Stimulated activated CD4-positive, alpha-beta T cell treated with anti-CD3 and anti-CD28 coated beads, Interleukin-15, amount 100 ng/mL, for 24 hours (primary cell): ENCODE results near the gene FBN3.

Experiments
- DNase-seq: peaks from one replicate; pipeline ENCODE4 v3.0.0-alpha.2; 2020

The FBN3 gene

DNA sequence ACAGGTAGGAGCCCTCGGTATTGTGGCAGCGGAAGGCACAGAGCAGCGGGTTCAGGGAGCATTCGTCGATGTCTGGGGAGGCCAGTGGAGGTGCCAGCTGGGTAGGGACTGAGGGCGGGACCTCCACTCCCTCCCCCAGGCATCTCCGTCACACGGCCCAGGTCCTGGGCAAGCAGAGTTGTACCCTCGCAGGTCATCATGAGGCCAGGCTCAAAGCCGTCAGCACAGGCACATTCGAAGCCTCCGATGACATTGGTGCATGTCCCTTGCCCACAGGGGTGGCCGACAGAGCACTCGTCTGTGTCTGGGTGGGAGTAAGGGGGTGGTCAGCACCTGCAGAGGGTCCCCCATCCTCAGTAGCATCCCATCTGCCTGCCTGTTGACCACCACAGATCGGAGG is 61.5 kb downstream of the FBN3 start:
- no peak for DNase-seq

DNA sequence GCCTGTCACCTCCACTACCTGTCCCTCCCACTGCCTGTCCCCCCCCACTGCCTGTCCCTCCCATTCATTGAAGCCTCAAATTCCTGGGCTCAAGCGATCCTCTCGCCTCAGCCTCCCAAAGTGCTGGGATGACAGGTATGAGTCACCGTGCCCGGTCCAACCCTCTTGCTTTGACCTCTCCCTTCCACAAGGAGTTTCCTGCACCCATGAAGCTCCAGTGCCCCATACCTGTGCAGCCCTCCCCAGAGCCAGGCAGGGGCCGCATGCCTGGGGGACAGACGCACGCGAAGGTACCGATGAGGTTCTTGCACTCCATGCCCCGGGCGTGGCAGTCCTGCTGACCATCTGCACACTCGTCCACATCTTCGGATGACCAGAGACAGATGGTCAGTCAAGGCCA is 62.5 kb downstream of the FBN3 start:
- no peak for DNase-seq

DNA sequence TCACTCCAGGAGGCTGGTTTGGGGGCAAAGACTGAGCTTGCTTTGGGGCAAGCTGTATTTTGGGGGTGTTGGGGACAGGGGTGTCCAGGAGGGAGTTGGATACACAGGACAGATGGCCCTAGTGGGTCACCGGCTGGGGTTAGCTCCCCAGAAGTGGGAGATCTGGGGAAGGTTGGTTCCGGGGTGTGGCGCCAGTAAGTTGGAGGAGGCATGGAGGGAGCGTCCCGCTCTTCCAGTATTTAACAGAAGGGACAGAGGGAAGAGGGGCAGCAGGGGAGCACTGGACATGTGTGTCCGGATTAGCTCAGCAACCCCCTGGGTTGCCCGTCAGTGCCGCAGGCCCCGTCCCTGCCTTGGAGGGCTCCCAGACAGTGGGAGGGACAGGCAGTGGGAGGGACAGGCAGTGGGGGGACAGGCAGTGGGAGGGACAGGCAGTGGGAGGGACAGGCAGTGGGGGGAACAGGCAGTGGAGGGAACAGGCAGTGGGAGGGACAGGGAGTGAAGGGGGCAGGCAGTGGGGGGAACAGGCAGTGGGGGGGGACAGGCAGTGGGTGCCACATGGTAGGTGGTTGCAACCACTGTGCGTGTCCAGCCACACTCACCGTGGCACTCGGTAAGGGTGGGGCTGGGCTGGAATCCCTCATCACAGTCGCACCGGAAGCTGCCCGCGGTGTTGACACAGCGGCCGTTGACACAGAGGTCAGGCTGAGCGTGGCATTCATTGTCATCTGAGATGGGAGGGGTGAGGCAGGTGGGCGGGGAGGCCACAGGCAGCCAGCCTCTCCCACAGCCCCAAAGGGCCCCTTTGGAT is 63.6 kb downstream of the FBN3 start:
- DNase-seq: peak; percentile 21

DNA sequence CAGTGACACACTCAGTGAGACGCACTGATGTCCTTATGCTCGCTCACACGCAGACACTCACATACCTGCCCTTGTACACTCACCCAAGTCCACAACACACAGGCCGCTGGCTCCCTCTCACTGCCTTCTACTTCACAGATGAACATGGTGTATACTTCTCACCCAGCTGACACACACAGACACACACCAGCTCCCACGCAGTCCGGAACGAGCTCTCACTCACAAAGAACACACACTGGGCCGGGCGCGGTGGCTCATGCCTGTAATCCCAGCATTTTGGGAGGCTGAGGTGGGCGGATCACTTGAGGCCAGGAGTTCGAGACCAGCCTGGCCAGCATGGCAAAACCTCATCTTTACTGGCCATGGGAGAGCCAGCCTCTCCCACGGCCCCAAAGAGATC is 65.2 kb downstream of the FBN3 start:
- DNase-seq: no peak

DNA sequence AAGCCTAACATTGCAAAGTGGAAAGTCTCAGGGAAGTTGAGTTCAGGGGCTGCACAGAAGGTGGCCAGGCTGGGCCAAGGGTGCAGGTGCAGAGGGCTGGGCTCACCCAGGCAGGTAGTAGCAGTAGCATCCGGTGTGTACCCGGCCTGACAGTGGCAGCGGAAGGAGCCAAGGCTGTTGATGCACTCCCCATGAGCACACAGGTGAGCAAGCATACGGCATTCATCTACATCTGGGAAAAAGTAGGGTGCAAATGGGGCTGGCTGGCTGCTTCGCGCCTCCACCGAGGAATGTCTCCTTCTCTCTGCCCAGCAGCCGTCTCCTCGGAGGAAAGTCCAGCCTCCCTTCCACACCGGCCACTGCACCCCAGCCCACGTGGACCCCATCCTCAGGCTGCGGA is 66.3 kb downstream of the FBN3 start:
- no peak for DNase-seq

DNA sequence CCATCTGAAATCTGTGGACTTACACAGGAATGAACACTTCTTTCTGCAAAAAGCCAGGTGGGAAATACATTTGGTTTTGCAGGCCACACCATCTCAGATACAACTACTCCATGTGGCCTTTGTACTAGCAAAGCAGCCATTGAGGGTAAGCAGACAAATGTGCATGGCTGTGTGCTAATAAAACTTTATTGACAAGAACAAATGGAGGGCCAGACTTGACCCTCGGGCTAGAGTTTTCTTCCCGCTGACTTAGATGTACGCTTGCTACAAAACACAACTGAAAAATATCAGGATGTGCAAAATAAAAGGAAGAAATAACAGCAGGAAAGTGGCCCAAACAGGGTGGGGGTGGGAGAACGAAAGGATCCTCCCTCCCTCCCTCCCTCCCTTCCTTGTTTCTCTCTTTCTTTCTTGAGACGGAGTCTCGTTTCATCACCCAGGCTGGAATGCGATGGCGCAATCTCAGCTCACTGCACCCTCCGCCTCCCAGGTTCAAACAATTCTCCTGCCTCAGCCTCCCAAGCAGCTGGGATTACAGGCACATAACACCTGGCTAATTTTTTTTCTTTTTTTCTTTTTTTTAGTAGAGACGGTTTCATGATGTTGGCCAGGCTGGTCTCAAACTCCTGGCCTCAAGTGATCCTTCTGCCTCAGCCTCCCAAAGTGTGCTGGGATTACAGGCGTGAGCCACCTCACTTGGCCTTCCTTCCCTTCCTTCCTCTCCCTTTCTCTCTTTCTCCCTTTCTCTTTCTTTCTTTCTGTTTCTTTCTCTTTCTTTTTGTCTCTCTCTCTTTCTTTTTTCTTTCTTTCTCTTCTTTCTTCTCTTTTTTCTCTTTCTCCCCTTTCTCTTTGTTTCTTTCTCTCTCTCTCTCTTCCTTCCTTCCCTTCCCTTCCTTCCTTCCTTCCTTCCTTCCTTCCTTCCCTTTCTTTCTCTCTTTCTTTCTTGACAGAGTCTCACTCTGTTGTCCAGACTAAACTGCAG is 67.5 kb downstream of the FBN3 start:
- DNase-seq: no peak

DNA sequence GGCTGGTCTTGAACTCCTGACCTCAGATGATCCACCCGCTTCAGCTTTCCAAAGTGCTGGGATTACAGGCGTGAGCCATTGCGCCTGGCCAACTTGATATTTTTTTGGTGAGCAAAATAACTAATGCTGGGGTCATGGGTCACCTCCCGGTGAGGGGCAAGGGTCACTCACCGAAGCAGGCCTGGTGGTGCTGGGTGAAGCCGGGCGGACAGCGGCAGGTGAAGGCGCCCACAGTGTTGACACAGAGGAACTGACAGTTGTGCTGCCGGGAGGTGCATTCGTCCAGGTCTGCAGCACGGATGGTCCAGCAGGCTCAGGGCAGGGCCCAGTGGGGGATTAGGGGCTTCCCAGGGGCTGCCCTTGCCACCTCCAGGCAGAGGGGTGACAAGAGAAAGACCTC is 68.6 kb downstream of the FBN3 start:
- DNase-seq: no peak

DNA sequence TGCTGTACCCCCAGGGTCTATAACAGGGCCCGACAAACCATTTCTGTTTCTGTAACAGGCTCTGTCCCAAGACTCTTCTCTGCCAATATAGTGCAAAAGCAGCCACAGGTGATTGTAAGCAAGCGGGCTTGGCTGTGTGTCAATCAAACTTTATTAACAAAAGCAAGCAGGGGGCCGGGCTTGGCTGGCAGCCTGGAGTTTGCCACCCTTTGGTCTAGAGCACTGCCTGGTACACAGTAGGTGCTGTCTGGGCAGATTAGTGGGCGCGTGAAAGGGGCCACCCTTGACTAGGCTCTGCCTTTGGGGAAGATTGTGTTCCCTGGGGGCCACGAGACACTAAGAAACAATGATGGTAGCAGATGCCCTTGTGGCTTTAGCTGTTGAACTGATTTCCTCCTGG is 69.4 kb downstream of the FBN3 start:
- DNase-seq: no peak

DNA sequence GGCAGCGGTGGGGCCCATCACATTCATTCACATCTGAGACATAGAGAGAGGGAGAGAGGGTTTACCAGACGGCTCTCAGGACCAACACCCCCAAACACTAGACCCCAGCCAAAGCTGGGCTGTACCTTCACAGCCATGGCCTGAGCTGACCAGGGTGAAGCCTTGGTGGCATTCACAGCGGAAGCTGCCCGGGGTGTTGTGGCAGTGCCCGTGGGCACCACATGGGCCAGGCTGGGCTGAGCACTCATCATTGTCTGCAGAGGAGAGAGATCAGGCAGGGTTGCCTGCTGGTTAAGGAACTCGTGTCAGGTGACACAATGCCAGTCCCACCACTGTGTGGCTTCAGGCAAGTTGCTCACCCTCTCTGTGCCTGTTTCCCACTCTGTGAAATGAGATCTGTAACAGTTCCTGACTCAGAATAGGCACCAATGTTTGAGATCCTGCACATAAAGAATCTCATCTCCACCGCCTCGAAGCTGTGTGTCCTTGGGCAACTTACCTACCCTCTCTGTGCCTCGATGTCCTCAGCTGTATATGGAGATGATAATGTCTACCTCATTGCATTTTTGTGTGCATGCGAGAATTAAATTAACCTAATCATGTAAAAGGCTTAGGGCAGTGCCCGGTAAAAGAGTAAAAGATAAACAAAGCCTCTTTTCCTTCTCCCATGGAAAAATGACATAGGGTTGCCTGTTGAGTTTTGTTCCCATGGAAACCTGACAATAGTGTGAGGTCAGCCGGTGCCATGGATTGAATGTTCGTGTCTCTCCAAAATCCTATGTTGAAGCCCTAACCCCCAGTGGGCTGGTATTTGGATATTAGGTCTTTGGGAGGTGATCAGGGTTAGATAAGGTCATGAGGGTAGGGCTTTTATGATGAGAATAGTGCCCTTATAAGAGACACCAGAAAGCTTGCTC is 74.0 kb downstream of the FBN3 start:
- no peak for DNase-seq

DNA sequence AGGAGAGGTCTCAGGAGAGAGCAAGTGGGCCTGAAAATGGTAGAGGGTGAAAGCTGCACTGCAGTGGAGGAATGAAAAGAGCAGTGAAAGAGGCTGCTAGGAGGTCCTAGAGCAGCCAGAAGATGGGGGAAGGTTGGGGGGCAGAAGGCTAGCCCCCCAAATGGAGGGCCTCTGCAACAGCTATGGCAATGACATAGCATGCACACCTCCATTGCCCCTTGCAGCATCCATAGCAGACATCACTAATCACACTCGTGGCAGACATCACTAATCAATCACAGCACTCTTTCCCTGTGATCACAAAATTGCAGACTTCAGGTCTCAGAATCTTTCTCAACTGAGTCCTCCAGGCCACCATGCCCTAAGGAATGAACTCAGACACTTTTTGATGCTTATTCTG is 74.9 kb downstream of the FBN3 start:
- no peak for DNase-seq

DNA sequence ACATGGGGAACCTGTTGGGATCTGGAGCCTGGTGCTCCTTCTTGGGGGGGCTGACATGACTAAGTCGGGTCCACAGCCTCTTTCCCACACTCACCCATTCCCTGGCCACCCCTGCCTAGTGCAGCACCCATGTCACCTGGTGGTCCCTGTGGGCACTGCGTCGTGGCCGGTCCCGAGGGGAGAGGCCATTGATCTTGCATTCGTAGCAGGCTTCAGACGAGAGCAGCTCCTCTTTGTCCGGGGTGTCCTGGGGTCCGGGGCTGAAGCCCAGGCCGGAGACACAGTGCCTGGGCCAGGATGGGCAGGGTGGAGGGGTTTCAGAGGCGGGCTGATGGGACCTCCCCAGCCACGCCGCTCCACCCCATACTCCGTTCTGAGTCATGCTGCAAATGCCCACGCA is 77.5 kb downstream of the FBN3 start:
- no peak for DNase-seq

DNA sequence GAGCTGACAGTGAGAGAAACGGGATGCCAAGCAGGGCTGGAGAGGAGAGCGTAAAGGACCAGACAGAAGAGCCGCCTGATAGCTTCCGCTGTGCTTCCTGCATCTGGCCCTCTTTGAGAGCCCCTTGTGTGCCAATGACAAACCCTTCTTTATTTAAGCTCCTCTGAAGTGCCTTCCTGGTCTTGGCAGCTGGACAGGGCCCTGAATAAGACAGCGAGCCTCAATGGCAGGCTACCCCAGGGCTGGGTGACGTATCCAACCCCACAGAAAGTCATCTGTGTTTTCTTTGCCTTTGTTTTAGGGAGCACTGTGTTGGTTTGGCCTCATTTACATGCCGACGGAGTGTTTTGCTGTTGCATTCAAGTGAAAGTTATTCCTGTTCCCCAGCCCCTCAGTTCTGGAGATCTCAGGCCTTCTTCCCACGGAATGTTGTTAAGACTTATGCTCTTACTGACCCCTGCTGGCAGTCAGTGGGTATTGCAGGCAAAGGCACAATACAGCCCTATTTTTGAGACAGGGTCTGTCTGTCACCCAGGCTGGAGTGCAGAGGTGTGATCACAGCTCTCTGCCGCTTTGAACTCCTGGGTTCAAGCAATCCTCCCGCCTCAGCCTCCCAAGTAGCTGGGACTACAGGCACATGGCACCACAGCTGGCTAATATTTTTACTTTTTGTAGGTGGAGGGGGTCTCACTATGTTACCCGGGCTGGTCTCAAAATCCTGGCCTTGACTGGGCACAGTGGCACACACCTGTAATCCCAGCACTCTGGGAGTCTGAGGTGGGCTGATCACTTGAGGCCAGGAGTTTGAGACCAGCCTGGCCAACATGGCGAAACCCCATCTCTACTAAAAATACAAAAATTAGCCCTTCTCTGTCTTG is 80.1 kb downstream of the FBN3 start:
- DNase-seq: peak; percentile 41

DNA sequence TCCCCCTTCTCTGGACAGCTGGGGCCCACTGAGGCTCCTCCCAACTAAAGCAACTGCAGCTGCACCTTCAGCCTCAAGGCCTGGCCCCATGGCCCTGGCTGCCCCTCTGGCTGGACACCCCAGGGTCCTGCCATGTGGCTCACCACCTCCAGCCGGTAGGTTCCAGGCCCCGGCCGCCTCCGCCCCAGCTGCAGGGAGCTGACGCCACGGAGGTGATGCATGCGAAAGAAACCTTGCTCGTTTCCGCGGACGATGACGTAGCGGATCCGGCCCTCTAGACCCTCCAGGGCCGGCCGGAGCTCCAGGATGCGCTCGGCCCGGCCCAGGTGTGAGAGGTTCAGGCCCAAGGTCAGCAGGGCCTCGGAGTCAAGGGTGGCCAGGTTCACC is 83.5 kb downstream of the FBN3 start:
- DNase-seq: no peak

DNA sequence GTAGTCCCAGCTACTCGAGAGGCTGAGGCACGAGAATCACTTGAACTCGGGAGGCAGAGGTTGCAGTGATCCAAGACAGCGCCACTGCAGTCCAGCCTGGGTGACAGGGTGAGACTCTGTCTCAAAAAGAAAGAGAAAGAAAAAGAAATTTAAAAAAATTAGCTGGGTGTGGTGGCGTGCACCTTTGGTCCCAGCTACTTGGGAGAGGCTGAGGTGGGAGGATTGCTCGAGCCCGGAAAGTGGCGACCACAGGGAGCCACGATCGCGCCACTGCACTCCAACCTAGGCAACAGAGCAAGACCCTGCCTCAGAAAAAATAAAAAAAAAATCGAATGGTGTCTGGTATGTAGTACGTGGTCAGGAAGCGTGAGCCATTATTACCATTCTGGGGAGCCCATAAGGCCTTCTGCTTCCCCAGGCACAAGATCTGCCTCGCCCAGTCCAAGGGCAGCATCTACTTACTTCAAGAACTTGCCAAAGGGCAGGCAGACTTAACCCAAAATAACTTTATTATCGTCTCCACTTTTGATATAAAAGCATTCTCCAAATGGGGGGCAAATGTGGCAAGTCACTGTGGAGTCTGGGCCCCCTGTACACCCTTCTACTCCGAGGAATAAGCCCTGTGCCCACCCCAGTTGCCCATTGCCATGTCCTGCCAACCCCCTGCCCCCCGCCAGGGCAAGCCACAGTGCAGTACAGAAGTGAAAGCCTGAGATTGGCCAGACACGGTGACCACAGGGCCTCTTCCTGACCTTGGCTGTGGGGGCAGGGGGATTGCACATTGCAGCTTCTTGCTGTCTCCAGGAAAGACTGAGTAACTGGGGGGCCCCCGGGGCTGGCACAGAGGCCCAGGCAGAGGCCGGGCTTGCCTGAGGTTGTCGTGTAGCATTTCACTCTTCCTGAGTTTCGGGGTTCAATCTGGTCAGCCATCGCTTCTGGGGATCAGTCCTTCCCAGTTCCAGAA is 84.2 kb downstream of the FBN3 start:
- DNase-seq: no peak

DNA sequence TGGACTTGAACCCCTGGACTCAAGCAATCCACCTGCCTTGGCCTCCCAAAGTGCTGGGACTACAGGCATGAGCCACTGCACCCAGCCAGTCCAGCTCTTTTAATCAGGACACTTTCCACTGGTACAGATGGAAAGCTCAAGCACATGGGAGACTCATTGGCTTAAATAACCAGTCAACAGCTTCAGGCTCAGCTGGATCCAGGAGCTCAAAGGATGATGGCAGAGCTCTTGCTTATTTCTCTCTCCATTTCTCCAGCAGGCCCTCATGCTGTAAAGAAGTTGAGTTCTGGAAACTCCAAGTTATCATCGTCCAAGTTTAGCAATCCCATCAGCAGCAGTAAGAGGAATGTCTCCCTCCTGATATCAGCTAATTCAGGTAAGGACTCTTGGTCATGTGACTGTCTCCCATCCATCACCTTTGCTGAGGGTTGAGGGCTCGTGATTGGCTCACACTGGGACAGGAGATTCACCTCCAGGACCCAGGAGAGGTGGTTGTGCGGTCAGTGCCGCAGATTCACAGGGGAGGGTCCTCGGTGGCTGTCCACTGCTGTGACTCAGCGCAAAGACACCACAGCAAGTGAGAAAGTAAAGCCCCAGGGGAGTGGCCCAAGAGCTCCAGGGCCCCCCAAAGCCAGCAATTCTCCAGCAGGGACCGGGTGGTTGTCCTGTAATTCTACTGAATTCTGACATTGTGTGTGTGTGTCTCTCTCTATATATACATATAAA is 91.7 kb downstream of the FBN3 start:
- DNase-seq: no peak

DNA sequence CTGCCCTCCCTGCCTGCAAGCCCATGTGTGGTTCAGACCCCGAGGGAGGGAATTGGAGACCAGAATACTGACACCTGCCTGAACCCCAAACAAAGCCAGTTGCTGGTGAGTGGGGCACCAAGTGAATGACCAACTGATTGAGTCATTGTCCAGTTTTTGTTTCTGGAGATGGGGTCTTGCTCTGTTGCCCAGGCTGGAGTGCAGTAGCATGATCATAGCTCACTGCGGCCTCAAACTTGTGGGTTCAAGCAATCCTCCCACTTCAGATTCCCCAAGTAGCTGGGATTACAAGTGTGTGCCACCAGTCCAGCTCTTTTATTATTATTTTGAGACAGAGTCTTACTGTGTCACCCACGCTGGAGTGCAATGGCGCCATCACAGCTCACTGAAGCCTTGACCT is 92.9 kb downstream of the FBN3 start:
- no peak for DNase-seq

DNA sequence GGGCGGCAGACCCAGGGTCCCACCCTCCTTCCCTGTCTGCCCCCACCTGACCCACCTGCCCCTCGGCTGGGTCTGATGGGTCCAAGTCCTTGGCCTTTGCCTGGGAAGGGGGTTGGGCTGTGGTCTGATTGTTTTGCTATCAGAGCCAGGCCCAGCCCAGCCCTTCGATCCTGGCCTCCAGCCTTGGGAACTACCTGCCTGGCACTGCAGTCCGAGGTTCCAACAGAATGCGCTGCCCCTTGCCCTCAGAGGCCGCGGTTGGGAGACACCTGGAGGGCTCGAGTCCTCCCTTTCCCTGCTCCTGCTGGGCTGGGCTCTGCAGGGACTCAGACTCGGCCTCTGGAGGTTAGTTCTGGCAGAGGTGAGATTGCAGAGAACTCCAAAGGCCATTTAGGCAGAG is 95.2 kb downstream of the FBN3 start:
- no peak for DNase-seq

DNA sequence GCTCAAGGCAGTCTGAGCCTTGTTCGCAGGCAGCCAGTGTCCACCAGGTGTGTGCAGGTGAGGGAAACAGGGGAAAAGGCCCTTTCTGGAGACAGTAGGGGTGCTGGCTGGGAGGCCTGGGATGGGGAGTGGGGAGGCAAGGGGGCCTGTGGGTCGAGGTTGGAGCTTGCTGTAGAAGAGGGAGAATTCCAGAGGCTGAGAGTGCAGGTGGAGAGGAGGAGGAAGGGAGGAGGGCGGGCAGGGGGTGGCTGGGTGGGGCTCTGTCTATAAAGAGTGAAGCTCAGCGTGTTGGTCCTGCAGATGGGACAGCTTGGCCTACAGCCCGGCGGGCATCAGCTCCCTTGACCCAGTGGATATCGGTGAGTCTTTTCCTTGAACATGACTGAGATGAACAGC is 96.9 kb downstream of the FBN3 start, which contains the start of gene CCL25:
Gene CCL25 (plus strand): TSS at position 297 of the 396 bp plus-strand sequence. CDS start 290 bp downstream, outside the sequence.
- DNase-seq: no peak

DNA sequence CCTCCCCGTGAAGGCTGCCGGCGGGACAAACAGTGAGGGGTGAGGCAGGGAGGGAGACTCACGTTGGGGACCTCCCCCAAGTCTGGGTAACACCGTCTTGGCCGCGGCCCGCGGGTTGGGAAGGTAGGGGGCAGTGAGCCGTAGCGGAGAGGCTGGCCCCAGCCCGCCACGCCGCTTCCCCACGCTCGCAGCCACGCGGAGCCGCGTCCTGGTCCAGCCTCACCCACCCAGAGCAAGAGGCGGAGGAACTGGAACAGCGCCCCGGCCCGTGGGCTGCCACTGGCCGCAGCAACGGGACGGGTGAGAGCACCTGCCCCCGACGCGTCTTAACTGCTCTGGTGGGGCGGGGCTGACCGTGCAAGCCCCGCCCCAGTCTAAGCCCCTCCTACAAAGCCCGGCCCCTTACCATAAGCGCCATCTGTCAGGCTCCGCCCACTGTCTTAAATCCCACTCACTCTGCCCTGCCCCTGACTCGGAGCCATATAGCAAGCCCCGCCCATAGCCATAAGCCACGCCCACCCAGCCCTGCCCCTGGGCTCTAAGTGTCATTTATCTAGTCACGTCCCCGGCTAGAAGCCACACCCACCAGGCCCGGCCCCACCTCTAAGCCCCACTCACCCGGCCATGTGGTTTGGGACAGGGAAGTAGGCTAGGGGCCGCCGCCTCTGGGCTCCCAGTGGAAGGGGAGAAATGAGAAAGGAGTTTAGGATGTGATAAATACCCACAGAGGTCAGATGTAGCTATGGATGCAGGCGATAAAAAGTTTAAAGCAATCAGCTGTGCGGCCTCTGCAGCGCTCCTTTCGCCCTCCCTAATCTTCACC is 98.9 kb downstream of the FBN3 start:
- DNase-seq: peak; percentile 94
